Measurements from ENCODE around the gene PRMT9.

Gene PRMT9

DNA sequence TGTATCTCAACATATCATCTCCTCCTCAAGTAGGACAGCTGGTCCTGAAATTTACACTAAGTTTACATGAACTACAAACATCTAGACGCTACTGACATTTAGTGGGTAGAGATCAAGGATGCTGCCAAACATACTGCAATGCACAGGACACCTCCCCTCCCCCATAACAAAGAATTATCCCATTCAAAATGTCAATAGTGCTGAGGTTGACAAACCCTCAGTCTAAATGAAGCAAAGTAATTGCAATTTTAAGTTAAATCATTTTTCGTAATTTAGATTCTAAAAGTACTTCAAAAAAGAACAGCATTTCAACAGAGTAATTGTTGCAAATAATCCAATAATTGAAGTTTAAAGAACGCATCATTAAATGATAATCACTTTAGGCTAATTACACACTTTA is 1.2 kb downstream of the PRMT9 start:
- in situ Hi-C loops (cut with MboI; ENCODE audit: low sequenced_read_pairs) = no loop called here

DNA sequence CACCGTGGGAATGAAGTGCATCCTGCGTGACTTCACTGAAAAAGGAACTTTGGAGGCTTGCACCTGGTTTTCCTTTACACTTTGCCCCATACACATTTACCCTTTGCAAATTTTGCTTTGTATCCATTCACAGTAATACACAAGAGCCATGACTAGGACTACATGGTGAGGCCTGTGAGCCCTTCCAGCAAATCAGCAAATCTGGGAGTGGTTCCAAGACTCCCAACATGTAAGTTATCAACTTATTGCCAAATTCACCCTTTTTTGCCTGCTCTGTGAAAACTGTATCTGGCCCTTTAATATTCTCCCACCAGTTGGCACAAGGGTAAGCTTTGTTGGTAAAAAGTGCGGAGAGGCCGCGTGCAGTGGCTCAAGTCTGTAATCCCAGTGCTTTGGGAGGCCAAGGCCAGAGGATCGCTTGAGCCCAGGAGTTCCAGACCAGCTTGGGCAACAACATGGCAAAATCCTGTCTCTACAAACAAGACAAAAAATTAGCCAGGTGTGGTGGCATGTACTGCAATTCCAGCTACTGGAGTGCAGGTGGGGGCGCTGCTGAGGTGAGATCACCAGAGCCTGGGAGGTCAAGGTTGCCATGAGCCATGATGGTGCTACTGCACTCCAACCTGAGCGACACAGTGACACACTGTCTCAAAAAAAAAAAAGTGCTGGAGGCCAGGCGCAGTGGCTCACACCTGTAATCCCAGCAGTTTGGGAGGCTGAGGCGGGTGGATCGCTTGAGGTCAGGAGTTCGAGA is 5.0 kb downstream of the PRMT9 start:
- in situ Hi-C loops (cut with MboI; ENCODE audit: low sequenced_read_pairs) = no loop called here

DNA sequence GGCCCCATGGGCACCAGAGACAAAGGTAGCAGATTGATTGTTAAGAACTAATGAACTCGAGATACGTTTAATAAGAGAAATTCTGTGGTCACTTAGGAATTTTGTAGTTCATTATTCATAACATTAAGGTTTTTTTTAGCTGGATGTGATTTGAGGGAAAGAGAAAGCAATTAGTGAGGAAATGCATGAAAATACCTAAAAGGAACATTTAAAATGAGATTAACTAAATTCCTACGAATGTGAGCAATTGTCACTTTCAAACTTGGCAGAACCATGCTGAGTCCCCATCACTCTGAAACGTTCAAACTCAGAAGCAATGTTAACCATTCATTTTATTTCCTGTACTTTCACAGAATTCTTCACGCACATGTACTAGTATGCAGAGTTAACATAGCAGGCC is 5.9 kb downstream of the PRMT9 start:
- in situ Hi-C loops (cut with MboI; ENCODE audit: low sequenced_read_pairs) = no loop called here

DNA sequence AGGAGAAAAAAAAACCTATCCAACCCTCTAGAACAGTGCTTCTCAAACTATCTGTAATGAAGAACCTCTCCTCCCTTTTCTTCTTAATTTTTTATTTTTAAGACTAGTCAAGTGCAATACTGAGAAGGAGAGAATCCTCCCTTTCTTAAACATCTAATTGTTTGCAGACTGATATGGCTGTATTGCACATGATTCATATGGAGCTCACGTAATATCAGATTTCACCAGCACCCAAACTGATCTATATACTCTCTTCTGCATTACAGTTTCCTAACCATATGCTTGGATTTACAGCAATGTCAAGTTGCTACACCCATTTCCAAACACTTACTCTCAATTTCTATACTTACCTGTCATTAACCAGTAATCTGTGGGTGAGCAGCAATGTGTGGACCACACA is 9.5 kb downstream of the PRMT9 start:
- in situ Hi-C loops (cut with MboI; ENCODE audit: low sequenced_read_pairs) = no loop called here

DNA sequence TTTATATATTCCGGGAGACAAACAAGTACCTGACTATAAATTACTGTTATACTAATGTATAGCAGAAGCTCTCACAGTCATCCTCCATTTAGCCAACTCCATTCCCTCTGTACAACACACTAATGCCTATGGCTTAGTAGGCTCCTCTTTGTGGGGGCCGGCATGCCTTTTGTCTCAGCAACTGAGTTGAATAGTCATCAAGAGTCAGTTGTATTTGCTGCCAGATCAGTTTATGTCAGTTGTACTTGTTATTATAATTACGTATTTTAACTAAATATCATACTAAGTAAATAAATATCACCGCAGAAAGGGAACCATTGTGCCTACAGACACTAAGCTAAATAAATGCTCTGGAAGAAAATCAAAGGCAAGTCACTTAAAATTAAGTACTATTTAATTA is 9.9 kb downstream of the PRMT9 start:
- in situ Hi-C loops (cut with MboI; ENCODE audit: low sequenced_read_pairs) = no loop called here

DNA sequence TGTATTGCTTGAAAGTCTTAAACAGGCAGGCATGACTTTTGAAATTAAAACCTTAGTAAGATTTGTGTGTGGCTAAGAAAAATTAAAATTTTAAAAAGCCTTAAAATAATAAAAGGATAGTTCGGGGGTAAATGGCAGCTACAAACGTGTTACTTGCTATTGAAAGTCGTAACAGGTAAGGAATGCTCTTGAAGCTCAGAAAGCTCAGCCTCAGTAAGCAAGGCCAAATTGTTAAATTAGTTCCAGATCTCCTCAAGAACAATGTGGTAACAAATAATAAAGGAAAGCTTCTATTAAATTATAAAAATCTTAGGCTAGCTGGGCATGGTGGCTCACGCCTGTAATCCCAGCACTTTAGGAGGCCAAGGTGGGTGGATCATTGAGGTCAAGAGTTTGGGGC is 25.5 kb downstream of the PRMT9 start:
- in situ Hi-C loops (cut with MboI; ENCODE audit: low sequenced_read_pairs) = no loop called here

DNA sequence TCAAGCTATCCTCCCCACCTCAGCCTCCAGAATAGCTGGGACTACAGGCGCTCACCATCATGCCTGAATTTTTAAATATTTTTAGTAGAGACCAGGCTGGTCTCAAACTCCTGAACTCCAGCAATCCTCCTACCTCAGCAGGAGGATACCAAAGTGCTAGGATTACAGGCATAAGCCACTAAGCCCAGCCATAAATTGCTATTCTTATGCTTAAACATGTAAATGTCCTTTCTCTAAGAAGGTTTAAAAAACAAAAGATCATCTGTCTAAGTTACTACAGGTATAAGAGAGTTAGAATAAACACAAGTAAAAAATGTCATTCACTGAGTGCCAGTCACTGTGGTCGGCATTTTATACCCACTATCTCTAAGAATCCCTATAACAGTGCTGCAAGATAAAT is 28.3 kb downstream of the PRMT9 start:
- in situ Hi-C loops (cut with MboI; ENCODE audit: low sequenced_read_pairs) = no loop called here

DNA sequence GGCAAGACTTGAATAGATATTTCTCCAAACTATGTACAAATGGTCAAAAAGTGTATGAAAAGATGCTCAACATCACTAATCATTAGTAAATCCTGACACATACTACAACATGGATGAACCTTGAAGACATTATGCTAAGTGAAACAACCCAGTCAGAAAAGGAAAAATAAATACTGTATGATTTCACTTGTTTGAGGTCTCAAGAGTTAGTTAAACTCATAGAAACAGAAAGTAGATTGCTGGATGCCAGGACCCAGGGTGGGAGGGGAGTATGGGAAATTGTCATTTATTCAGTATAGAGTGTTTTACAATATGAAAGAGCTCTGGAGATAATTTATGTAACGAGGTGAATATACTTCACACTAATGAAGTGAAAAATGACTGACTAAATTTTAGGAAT is 32.4 kb downstream of the PRMT9 start:
- in situ Hi-C loops (cut with MboI; ENCODE audit: low sequenced_read_pairs) = no loop called here

DNA sequence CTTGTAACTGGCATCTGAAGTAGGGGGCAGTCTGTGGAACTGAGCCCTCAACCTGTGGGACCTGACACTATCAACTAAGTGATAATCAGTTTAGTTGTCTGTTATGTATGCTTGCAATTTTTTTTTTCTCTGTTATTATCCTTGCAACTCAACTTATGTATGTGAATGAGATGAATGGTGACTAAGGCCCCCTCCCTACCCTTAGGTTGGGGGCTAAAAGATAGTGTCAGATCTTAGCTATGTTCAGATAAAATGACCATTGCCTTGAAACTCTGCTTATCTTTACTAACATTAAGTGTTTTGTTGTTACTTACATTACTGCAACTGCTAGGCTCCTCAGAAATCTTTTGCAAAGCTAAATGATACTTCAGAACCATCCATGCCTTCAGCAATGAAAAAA is 35.3 kb downstream of the PRMT9 start:
- in situ Hi-C loops (cut with MboI; ENCODE audit: low sequenced_read_pairs) = no loop called here

DNA sequence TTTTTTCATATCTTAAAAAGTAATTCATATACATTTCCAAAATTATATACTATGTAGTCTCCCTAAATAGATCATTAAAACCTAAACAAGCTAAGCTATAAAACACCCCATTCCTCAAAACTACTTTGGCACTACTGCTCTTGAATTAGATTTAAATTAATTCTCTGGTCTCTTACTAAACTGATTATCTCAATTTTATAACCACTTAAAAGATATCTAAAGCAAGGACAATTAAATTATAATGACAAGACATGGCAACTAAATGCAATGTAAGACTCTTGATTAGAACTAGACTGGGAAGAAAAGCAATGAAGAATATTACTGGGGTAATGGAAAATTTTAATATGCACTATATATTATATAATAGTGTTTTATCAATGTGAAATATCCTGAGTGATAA is 38.9 kb downstream of the PRMT9 start:
- in situ Hi-C loops (cut with MboI; ENCODE audit: low sequenced_read_pairs) = no loop called here

DNA sequence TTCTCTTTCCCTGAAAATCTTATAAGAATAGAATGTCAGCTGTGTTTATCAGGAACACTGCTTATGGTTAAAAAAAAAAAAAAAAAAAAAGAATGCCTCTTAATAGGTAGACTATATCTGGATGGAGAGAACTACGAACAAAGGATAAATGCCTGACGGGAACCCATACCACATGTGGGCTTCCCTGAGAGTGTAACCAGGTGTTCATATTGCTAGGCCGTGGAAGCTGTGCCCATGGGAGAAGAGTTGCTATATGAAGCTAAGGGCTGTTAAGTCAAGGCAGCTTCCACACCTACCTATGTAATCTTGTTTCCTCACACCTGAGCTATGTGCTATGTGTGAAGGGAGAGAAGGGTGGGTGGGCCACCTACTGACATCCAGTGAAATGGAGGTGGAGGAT is 39.5 kb downstream of the PRMT9 start:
- in situ Hi-C loops (cut with MboI; ENCODE audit: low sequenced_read_pairs) = no loop called here

DNA sequence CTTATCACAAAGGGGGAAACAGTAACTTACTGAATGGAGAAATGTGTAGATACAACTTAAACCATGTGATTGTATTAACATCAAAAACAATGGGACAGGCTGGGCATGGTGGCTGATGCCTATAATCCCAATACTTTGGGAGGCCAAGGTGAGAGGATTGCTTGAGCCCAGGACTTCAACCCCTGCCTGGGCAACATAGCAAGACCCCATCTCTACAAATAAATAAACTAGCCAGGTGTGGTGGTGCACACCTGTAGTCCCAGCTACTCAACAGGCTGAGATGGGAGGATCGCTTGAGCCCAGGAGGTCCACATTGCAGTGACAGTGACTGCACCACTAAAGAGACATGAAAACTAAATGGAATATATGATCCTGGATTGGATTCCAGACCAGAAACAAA is 40.3 kb downstream of the PRMT9 start:
- in situ Hi-C loops (cut with MboI; ENCODE audit: low sequenced_read_pairs) = no loop called here

DNA sequence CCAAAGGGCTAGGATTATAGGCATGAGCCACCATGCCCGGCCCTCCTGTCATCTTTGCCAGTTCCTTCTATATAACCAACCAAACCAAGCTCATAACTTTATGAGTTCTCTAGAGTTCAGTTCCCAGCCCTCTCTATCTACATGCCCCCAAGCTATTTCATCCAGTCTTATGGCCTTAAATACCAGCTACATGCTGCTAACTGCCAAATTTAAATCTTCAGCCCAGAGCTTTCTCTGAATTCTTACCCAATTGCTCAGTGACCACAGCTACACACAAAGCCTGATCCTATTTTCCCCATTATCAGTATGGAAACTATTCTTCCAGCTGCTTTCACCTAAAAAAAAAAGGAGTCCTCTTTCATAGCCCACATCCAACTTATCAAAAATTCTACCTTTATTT is 43.6 kb downstream of the PRMT9 start:
- in situ Hi-C loops (cut with MboI; ENCODE audit: low sequenced_read_pairs) = no loop called here

DNA sequence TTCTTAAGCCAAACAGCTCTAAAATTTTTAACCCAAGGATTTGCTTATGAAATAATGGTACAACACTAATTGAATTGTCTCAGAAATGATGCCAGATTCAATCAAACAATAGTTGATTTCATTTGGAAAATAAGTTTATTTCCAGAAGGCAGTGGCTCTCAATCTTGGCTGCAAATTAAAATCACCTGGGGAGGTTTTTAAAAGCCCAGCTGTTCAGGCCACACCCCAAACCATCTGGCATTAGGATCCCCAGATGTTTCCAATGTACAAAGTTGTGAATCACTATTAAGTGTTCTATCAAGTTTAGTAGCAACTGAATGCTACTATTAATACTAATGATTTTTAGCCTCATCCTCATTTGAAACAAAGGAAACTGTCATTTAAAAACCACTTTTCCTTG is 44.6 kb downstream of the PRMT9 start:
- in situ Hi-C loops (cut with MboI; ENCODE audit: low sequenced_read_pairs) = no loop called here

DNA sequence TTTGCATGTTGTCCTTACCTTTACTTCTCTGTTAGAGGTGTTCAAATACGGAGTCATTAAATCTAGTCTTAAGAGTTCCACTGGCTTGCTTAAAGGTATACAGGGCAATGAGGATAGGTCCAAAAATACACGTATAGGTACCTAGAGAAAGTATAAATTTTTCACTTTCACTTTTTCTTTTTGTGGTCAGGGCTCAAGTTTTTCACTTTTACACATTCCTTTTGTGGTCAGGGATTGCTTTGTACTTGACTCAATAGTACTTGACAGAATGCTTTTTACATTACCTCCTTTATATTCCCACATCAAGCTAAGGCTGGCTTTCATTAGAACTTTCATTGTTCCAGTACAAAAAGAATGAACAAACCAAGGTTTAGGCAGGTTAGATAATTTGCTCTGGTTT is 45.0 kb downstream of the PRMT9 start:
- in situ Hi-C loops (cut with MboI; ENCODE audit: low sequenced_read_pairs) = no loop called here

DNA sequence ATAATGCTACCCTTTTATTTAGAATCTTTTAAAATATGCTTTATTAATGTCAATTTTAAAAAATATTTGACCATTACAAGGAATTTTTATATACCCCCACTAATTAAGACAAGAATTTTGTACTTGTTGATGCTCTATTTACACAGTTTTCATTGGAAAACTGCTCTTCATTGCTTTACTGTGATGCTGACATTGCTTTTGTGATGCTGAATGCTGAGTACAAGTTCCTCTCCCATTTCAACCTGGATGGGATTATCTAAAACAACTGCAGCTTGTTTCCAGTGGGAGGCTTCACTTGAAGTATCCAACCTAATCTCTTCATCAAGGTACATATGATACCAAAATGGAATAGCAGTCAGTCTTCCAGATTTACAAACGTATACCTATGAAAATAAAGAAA is 45.6 kb downstream of the PRMT9 start:
- in situ Hi-C loops (cut with MboI; ENCODE audit: low sequenced_read_pairs) = no loop called here

DNA sequence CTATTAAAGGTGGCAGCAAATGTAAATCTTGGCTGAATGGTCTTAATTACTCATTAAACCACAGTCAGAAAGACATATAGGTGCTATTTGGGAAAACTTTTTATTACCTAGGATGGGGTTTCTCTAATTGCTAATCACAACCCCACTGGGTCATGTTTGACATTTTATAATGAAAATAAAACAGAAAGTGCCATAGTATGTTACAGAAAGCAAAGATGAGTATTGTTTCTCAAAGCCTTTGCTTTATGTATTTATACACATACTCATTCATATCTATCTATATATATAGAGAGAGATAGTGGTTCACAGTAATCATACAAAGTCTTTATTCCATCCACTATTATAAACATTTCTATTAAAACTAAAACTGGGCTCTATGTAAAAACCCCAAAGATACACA is 48.6 kb downstream of the PRMT9 start:
- in situ Hi-C loops (cut with MboI; ENCODE audit: low sequenced_read_pairs) = no loop called here

DNA sequence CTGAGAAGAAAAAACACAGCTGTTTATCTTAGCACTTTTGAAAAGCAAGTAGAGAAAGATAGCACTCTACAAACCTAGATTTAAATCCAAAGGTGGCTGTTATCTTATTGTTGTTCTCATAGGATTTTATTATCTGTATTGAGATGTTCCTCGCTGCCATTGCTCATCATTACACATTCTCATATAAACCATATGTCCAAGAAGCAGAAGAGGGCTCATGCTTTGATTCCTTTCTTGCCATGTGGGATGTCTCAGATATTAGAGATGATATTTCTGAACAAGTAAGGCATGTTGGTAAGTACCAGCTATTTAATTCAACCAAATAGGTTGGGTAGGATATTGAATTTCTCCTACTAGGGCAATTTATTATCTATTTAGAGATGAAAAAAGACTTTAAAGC is 50.3 kb downstream of the PRMT9 start:
- in situ Hi-C loops (cut with MboI; ENCODE audit: low sequenced_read_pairs) = no loop called here

DNA sequence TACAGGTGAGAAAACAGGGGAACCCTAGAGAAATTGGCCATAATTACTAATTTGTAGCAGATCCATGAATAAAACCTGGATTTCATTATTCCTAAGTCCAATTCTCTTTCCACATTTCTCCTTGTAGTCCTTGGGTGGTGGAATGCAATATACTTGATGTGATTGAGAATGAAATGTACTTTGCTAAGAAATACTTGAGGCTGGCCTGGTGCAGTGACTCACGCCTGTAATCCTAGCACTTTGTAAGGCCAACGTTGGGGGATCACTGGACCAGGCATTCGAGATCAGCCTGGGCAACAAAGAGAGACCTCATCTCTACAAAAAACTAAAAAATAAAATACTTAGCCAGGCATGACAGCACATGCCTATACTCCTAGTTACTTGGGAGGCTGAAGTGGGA is 50.9 kb downstream of the PRMT9 start:
- in situ Hi-C loops (cut with MboI; ENCODE audit: low sequenced_read_pairs) = no loop called here

DNA sequence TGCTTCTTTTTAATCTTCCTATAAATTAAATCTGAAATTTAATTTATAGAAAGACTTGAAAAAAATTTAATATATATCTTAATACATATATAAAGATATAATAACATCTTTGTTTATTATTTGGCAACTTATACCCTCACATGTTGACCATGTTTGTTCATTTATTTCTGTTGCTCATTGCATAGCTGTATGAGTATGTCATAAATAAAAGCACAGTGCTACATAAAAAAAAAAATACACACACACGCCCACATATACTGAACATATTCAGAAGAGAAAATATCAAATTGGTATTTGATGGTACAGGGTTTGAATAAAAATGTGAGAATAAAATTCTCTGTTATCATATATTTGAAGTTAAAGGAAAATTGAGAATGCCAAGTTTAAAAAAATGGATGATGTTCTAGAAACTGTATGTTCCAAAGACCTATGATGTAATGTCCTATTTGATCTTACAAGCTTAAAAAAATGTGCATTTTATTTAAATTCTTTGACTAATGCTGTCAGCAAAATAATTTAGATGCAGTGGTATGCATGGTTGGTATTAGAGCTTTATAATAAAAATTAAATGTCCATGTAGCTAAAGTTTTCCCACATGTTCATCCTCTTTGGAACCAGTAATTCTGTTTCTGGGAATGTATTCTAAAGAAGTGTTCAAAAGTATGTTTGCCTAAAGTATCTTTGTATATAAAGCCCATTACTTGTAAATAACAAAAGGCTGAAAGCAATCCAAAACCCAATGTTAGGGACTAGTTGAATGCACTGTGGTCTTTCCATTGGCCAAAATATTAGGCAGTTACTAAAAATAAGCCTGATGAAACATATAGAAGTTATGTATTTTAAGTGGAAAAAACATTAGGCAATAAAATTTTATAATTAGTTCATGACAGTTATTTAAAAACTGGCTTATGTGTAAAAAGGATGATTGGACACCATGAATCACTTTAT is 53.9 kb downstream of the PRMT9 start:
- in situ Hi-C loops (cut with MboI; ENCODE audit: low sequenced_read_pairs) = no loop called here

DNA sequence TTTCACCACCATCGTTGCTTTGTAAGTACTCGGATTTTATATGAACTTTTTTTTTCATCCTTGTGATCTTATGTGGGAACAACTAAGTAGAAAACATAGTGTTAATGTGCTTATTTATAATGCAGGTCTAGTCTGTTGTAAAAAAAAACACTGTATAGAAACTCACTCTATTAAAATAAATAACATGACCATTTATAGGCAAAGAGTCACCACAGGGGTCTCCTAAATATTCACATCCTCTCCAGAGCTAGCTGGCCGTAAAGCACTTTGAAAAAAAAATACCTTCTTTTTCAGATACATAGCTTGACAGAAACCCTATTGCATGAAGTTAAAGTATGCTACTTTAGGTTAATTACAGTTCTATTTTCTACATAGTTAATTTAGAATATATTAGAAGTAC is 55.5 kb downstream of the PRMT9 start:
- in situ Hi-C loops (cut with MboI; ENCODE audit: low sequenced_read_pairs) = no loop called here

DNA sequence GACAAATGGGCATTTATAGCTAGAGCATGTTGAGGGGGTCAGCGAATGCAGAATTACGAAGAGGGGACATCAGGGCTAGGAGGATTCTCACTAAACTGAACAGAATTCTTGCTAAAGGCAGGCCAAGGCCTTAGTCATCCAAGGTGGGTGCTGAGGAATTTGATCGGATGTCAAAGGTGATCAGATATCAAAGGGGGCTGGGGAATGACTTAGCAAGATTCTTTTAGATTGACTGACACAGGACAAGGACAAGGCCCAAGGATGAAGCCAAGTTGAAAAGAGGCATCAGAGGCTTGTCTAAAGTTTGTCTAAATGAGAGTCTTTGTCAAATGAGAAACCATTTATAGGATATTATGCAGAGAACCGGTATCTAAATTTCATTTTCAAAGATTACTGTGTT is 57.1 kb downstream of the PRMT9 start:
- in situ Hi-C loops (cut with MboI; ENCODE audit: low sequenced_read_pairs) = no loop called here
